ENCODE results near the gene COL19A1. TPM values are rescaled to one million over a fixed set of nuclear protein-coding genes. Genes with fewer than 3 reads are reported as not detected.

Gene COL19A1
- total and polyA plus RNA-seq, 2 of the 13 experiments (the other 11 are each of a cell fraction or from before 2014, with no cell fraction given) = not detected

DNA sequence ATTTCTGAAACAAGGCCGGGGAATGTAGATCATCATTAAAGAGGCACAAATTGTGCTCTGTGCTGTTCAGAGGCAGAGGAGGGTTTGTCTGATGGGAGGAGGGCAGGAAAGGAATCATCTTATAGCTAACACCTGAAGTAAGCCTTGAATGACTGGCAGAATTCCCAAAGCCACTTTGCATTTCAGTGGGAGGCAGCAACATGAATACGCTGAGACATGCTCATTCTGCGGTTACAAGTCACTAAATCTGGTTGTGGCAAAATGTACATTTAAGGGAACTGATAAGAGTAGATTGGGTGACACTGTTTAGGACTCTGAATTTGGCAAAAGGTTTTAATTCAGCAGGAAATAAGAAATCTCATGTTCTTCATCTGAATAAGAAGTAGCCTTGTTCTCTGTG, 4.4 kb upstream of the COL19A1 start:
- Histone ChIP-seq H3K27ac (ENCODE audit: extremely low read length, insufficient read depth, low read length) (no peak overlapping the region), H3K4me1 (ENCODE audit: insufficient read depth, low read length) (peaks cover 11% of the 10 kb centered on the region), H3K9me3 (ENCODE audit: low read length) (no peaks in the 10 kb centered on the region), H3K79me2 (ENCODE audit: insufficient read depth, low read length) (no peaks in the 10 kb centered on the region), H3K9ac (ENCODE audit: insufficient read depth, low read depth, low read length) (no peak overlapping the region), H2AFZ (ENCODE audit: low read length) (no peak overlapping the region), H3K4me3 (replicated peaks in 1 of 3; ENCODE audit: insufficient read depth in 1 of 3, low read depth in 2 of 3, low read length in 3 of 3) (no peak overlapping the region), H4K20me1 (ENCODE audit: insufficient read depth, low read length) (no peaks in the 10 kb centered on the region), H3K4me2 (ENCODE audit: low read depth, low read length) (no peak overlapping the region), H3K36me3 (replicated peaks in 1 of 2; ENCODE audit: control insufficient read depth in 1 of 2, insufficient read depth in 2 of 2, low read length in 2 of 2) (no peaks in the 10 kb centered on the region), H3K27me3 (ENCODE audit: control insufficient read depth in 1 of 2, insufficient read depth in 2 of 2, low read length in 2 of 2) (peaks cover under 1 to 16% of the 10 kb centered on the region in 2 experiments; a peak in 4 of 5 replicates)
- in situ Hi-C loops (cut with HindIII; ENCODE audit: extremely low pct_ligation_motif_present, low pct_unique_long_range_greater_than_20kb) (no loop called here), intact Hi-C loops (cut with micrococcal nuclease; ENCODE audit: unreplicated experiment) (no loop called here)
- no peak for TF ChIP-seq SMAD3 (CRISPR knock-in tag; IDR thresholded peaks at IDR 0.05)
- no peak for TF ChIP-seq ZNF7 (CRISPR knock-in tag; IDR thresholded peaks at IDR 0.05)
- no peak for TF ChIP-seq KAT2B (IDR thresholded peaks at IDR 0.05; ENCODE audit: borderline replicate concordance, low read depth, low read length)
- TF ChIP-seq, protein P1, sequence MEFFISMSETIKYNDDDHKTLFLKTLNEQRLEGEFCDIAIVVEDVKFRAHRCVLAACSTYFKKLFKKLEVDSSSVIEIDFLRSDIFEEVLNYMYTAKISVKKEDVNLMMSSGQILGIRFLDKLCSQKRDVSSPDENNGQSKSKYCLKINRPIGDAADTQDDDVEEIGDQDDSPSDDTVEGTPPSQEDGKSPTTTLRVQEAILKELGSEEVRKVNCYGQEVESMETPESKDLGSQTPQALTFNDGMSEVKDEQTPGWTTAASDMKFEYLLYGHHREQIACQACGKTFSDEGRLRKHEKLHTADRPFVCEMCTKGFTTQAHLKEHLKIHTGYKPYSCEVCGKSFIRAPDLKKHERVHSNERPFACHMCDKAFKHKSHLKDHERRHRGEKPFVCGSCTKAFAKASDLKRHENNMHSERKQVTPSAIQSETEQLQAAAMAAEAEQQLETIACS (CRISPR knock-in tag; IDR thresholded peaks at IDR 0.05) = no peak
- no peak for TF ChIP-seq HNRNPK (IDR thresholded peaks at IDR 0.05; ENCODE audit: low read depth, low read length, poor library complexity, severe bottlenecking)
- FAIRE-seq (no peak), ATAC-seq (no peak), DNase-seq (ENCODE audit: low spot score) (no peak)
- POLR2A ChIA-PET = no interaction called here
- CTCF ChIA-PET (ENCODE audit: low intra/inter-chr PET ratio, low total read pairs) = no interaction called here
- WGBS (ENCODE audit: low lambda C conversion rate) = 0% methylated on average over 3 of the region's 3 CpGs
- no TSS peak for BruUV-seq (replicated peaks)

DNA sequence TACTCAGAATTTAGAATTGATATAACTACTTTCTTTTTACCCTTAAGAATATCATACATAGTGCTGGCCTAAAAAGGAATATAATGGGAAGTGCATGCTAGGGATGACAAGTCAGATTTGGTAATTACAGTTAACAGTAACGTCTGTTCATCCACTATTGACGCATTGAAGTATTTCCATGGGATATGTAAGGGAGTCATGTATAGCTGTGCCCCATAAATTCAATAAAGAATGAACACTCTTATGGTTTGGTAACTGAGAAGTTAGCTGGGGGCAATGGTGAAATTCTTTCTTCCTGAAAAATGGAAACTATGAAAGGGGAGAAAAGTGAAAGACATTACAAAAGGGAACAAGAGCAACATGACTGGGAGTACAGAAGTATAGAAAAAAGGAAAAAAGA, 2.6 kb upstream of the COL19A1 start:
- no TSS peak for BruUV-seq (replicated peaks)

More for the DNA sequence above, 2.6 kb upstream of the COL19A1 start:
- Histone ChIP-seq H3K27me3 (ENCODE audit: control insufficient read depth in 1 of 2, insufficient read depth in 2 of 2, low read length in 2 of 2) (peaks cover 2 to 30% of the 10 kb centered on the region in 2 experiments; a peak in 4 of 5 replicates), H3K79me2 (ENCODE audit: insufficient read depth, low read length) (no peaks in the 10 kb centered on the region), H3K4me3 (replicated peaks in 1 of 3; ENCODE audit: insufficient read depth in 1 of 3, low read depth in 2 of 3, low read length in 3 of 3) (no peak overlapping the region), H3K4me1 (ENCODE audit: insufficient read depth, low read length) (peaks cover 16% of the 10 kb centered on the region), H3K36me3 (replicated peaks in 1 of 2; ENCODE audit: control insufficient read depth in 1 of 2, insufficient read depth in 2 of 2, low read length in 2 of 2) (no peaks in the 10 kb centered on the region), H3K4me2 (ENCODE audit: low read depth, low read length) (no peak overlapping the region), H3K9me3 (ENCODE audit: low read length) (no peaks in the 10 kb centered on the region), H3K27ac (ENCODE audit: extremely low read length, insufficient read depth, low read length) (no peak overlapping the region), H3K9ac (ENCODE audit: insufficient read depth, low read depth, low read length) (no peak overlapping the region), H2AFZ (ENCODE audit: low read length) (no peak overlapping the region), H4K20me1 (ENCODE audit: insufficient read depth, low read length) (no peaks in the 10 kb centered on the region)
- WGBS (ENCODE audit: low lambda C conversion rate) = 32% methylated on average over 2 of the region's 2 CpGs
- DNase-seq (ENCODE audit: low spot score) (no peak), ATAC-seq (no peak), FAIRE-seq (no peak)
- POLR2A ChIA-PET = no interaction called here
- intact Hi-C loops (cut with micrococcal nuclease; ENCODE audit: unreplicated experiment) = no loop called here
- TF ChIP-seq KDM3A (CRISPR knock-in tag; IDR thresholded peaks at IDR 0.05; ENCODE audit: low read depth) = no peak
- TF ChIP-seq ZNF549 (CRISPR knock-in tag; IDR thresholded peaks at IDR 0.05) = no peak
- TF ChIP-seq ZNF773 (CRISPR knock-in tag; IDR thresholded peaks at IDR 0.05; ENCODE audit: borderline replicate concordance) = no peak
- CTCF ChIA-PET (ENCODE audit: low intra/inter-chr PET ratio, low total read pairs) = no interaction called here
- in situ Hi-C loops (cut with HindIII; ENCODE audit: extremely low pct_ligation_motif_present, low pct_unique_long_range_greater_than_20kb) = no loop called here
